ENCODE data around the gene FOXN3.
A peak's percentile ranks its signal among the peaks of the same experiment; 100 is the strongest.
"Not testable (repeated sequence)": the region's sequence is repeated elsewhere in the genome, so short reads cannot be mapped to it uniquely, and the experiment has no call there.

The FOXN3 gene

DNA sequence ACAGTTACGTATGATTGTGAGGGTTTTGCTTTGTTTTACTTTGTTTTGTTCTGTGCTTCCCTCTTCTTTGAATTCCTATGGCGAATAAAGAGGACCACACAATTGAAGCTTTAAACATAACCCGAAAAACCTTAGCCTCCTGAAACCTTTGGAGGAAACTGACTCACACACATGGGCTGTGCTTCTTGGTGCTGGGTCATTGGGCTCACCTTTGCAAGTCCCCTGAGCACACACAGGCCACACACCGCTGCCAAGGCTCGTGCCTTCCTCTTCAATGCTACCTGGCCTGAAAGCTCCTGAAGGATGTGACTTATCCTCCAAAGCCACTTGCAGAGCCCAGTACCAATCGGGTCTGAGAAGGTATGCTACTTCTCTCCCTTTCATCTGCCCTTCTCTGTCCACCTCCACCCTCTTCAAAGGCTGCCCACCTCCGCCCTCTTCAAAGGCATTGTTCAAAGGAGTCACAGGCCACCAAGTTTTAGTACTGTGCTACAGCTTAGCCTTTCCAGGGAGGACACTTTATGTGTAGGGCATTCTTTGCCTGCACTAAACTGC, 114.6 kb downstream of the FOXN3 start:
- no peak for DNase-seq

DNA sequence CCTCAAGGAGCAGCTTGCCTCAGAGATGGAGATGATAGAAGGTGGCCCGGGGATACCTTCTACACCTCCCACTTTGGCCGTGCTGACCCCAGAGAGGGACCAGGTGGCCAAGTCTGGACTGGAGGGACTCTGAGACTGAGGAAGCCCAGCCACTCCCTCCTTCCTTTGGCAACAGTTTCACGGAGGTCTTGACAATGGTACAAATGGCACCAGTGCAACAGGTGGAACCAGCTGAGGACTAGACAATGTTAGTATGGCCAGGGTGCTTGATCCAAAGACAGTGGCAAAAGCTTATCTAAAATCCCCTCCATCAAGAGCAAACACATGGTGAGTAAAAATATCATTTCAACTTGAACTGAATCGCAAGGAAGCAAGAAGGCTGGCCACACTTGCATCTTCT, 117.4 kb downstream of the FOXN3 start:
- no peak for DNase-seq

DNA sequence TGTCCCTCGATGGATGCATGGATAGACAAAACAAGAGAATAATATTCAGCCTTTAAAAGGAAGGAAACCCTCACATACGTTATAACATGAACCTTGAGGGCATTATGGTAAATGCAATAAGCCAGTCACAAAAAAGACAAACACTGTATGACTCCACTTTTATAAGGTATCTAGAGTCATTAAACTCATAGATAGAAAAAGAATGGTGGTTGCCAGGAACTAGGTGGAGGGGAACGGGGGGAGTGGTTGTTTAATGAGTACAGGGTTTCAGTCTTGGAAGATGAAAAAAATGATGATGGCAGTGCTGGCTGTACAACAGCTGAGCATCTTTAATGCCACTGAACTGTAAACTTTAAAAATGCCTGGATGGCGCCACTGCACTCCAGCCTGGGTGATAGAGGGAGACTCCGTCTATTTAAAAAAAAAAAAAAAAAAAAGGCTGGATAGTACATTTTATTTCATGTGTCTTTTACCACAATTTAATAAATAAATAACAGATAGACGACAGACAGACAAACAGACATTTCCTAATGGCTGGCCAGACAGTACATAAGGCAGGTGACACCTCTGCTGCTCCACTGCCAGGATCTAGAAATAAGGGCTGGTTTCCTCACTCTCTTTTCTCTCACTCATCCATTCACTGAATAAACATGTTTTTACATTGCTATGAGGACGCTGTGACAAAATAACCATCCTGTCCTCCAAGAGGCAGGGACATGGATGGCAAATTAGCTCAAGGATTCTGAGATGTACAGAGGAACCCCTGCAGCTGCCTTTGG, 118.8 kb downstream of the FOXN3 start:
- peak; percentile 94 for DNase-seq

DNA sequence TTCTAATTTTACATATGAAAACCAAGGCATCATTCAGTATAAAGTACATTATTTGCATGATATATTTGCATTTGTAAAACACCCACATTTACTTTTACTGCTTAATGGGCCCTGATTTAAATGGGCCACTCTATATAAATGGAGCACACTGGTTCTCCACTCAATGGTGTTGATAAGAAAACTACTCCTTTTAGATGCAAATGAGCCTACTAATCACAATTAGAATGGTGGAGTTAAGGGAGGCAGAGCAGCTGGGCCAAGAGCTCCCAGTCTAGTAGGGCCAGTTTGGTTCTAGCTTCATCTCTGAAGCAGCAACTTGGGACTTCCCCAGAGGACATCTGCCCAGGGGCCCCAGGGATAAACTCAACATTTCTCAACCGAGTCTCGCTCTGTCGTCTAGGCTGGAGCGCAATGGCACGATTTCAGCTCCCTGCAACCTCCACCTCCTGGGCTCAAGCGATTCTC, 120.7 kb downstream of the FOXN3 start:
- no peak for DNase-seq

DNA sequence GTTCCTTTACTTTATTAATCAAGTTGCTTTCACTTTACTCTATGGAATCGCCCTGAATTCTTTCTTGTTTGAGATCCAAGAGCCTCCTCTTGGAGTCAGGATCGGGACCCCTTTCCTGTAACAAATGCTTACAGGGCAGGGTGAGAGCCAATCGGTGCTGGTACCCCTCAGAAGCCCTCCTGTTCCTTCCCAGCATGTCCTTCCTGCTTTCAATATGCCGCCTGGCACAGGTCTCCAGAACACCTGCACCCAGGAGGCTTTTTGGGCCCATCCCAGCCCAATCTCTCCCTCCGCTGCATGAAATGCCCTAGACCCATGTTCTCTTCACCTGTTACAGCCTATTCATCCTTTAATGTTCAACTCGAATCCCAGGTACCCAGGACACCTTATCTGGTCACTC, 122.2 kb downstream of the FOXN3 start:
- DNase-seq, result no peak

DNA sequence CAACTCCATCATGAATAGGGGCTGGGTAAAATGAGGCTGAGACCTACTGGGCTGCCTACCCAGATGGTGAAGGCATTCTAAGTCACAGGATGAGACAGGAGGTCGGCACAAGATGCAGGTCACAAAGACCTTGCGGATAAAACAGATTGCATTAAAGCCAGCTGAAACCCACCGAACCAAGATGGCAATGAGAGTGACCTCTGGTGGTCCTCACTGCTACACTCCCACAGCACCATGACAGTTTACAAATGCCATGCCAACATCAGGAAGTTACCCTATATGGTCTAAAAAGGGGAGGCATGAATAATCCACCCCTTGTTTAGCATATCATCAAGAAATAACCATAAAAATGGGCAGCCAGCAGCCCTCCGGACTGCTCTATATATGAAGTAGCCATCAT, 122.6 kb downstream of the FOXN3 start:
- not testable (repeated sequence) for DNase-seq

DNA sequence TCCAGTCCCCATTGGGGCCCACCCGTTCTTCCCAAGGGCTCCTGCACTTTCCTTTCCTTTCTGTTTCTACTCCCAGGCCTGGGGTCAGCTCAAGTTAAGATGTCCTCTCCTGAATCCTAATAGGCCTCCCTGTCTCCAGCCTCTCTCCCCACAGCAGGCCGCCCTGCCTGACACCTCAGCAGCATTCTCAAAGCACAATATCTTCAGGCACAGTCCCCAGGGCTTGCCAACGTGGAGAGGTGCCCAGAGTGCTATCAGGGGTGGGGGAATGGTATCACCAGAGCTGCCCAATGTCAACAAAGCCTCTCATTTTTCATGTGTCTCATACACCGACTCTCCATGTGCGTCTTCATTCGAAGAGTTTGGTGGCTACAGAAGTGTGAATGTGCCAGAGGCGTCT, 123.0 kb downstream of the FOXN3 start:
- DNase-seq, result no peak

DNA sequence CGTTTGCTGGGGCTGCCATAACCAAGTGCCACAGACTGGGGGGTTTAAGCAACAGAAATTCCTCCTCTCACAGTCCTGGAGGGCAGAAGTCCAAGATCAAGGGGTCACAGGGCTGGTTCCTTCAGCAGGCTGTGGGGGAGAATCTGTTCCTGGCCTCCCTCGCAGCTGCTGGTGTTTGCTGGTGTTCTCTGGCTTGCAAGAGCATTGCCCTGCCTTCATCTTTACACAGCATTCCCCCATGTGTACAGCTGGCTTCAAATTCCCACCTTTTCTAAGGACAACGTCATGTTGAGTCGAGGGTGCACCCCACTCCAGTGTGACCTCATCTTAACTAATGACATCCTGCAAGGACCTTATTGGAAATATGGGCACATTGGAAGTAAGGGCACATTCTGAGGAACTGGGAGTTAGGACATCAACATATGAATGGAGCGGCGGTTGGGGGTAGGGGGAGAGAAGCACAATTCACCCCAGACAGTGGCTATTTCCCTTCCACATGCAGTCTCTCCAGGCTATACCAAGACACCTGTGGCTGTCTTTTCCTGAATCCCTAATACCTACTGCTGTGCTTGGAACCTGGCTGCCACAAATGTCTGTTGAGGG, 123.6 kb downstream of the FOXN3 start:
- no peak for DNase-seq

DNA sequence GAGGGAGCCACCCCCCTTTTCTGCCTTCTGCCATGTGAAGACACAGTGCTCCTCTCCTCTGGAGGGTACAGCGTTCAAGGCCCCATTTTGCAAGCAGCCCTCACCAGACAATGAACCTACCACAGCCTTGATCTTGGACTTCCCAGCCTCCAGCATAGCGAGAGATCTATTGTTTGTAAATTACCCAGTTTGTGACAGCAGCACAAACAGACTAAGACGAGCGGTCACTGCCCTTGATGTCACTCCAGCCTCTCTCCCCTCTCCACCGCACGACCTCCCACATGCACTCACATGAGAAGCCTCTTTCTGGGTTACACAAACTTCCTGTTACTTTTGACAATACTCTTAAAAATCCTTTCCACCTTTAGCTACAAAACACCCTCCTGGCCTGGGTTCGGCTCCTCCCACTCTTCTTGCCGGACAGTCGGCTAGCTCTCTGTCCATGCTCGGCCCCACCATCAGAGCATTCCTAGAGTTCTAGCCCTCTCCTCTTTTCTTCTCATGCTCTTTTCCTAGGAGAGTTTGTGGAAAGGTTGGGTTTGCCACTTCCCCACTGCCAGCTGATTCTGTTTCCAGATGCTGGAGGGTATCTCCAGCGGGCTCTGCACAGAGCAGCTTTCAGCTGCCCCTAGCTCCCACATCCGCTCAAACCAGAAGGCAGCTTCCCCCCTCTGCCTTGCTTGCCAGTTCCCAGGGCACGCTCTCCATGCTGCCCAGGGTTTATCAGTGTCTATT, 124.3 kb downstream of the FOXN3 start:
- no peak for DNase-seq

DNA sequence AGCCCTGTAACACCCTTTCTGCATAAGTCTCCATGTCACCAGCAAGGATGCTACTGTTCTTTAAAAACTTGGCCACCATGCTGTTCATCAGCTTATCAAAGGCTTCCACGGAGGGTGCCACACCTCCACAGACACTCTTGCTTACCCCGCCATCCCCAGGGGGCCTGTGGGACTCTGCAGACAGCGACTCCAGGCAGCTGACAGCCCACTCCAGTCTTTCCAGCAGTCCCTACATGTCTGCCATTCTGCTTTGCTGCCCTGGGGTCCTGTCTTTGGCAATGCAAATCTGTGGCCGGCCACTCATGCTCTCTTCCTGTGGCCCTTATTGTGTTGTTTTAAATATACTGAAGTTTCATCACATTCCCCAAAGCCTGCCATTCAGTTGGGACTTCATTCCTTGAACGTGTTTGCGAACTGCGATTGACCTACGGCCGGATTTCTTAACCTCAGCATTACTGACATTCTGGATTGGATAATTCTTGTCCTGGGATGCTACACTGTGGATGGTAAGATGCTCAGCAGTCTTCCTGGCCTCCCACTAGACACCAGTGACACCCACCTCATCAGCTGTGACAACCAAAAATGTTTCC, 125.6 kb downstream of the FOXN3 start:
- no peak for DNase-seq

DNA sequence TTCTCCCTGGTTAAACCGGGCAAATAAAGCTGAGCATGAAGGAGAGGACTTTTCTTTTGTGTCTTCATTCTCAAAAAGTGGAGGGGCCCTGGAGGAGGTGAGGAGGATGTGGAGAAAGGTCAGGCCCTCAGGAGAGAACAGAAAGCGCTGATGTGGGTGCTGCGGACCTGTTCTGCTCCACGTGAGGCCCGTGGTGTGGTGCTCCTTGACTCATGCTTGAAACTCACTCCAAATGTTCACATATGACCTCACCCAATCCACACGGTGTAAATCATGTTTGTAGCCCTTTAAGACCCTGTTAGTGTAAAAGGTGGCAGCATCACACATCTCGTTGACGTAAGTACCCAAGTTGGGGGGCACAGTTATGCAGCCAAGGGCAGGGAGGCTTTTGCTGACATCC, 126.2 kb downstream of the FOXN3 start:
- no peak for DNase-seq

DNA sequence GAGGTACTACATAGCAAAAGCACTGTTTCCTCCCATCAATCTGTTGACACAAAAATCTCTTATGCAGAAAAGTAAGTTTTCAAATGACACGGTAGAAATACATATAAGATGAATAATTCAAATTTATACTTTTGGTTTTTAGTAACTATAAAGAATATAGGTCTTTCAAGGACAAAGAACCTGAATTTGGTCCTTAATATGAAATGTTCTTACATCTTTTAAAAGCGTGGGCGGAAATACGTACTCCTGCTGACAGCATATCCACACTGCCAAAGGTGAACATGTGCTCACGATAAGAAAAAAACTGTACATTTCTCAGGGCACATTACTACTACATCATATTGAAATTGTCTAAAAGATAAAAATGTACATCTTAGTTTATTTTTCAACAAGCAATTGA, 127.6 kb downstream of the FOXN3 start:
- DNase-seq, result no peak

DNA sequence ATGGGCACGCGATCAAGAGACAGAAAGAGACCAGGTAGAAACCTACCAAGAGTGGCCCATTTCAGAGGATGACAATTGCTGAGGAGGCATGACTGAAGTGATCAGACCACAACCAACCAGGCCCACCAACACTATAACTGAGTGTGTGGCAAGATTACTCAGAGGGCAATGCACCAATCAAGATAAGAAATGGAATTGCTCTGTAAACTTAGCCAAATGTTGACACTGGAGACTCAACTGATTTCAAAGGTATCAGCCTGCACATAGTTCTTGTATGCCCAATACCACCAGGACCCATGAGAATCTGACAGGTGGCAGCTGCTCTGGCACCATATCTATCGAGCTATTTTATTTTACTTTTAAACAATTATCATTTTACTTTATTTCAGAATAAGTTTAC, 128.9 kb downstream of the FOXN3 start:
- DNase-seq, result no peak

DNA sequence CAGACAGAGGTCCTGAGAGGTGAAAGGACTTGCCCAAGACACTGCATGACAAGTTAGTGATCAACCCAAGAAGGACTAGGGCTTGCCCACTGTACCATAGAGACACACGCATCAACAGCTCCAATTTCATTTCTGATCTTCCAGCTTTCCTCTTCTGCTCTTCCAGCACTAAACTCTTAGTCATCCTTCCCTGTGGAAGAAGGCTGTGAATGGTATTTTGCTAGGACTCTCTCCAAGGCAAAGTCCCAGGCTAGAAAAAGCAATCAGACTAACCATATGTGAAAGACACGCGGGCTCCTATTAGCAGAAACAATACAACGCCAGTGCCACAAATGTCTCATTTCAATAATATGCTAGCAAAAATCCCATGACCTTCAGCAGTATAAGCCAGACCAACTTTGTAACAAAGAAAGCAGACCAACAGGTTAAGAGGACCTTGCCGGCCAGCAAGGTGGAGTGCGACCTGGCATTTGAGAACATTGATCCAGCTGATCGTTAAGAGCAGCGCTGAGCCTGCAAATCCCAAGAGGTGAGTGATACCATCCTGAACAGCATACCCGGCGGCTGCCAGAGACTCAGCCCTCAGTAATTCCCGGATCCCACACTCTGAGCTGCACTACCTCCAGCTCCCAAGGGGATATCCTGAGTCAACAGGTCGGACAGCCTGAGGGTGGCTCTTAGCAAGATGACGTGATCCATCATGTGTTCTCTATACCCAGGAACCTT, 132.5 kb downstream of the FOXN3 start:
- peak; percentile 30 for DNase-seq

DNA sequence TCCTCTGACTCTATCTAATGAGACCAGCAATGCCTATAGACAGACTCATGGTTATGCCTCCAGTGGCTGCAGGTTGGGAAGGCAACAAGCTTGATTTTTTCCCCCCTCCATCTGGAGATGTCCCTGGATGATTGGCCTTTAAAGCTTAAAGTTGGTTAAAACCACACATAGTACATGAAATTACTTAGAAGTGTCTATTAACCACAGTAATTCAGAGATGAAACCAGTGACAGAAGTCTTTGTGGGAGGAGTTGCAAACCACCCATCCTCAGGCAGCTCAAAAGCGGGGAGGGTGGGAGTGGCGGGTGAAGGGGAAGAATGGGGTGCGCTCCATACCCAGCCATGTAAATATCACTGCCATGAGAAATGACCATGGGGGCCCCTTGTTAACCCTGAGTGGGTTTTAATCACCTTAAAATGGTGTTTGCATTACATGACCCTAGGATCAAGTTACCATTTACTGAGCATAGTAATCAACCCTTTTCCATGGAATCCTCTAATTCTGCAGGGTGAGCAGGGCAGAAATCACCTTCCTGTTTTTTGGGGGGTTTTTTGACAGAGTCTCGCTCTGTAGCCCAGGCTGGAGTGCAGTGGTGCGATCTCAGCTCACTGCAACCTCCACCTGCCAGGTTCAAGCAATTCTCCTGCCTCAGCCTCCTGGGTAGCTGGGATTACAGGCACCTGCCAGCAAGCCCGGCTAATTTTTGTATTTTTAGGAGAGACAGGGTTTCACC, 133.5 kb downstream of the FOXN3 start:
- no peak for DNase-seq

DNA sequence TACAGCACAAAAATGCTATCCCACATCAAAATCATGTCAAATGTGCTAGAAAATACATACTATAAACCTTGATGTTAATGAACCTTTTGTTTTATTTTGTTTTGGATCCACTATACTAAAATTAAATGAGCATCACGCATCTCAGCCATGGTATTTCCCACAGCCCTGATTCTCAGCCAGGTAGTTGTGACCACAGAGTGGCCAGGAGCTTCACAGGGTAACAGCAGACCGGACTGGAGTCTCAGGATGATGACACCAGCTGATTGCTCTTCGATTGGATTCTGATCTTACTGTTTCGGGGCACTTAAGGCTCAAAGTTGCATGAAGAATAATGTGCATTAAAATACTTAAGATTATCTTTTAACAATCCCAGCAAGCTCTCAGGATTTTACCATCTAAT, 134.8 kb downstream of the FOXN3 start:
- DNase-seq, result no peak

DNA sequence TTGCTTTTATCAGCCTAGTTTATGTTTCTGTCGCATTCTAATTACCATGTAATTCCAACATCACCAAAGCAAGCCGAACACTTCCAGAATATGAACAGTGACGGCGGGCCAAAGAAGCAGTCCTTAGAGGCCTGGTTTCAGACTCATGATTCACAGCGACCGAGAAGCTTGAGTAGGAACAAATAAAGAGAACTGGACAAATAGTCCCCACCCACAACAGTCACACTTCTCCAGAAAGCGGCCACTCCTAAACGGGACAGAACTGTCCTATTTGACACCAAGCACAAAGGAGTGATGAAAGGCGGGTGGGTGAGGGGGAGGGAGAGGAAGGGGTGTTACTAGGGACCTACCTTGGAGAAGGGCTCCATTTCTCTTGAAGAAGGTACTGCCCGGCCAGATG, 136.4 kb downstream of the FOXN3 start:
- no peak for DNase-seq

DNA sequence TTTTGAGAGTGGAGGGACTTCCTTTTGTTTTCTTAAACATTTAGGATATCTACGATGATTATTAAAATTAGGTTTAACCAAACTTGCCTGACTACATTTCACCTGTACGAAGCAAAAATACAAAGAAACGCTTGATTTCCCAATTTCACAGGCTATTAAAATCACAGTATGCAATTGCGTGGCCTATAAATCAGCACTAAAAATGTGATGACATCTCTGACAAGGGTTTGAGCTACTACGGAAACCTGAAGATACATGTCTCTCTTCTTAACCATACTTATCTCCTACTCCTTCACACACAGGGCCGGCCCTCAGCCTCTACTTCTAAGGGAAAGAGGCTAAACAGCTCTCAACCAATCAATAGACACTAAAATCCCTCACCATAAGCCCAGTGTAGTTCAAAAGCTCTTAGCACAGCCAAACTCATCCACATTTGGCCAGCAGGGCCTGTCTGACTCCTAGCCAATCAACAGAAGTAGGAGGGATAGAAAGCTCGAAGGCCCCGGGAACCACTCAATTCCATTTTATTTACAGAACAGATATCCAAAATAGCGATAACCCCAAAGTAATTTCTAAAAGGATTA, 137.3 kb downstream of the FOXN3 start:
- peak; percentile 98 for DNase-seq

DNA sequence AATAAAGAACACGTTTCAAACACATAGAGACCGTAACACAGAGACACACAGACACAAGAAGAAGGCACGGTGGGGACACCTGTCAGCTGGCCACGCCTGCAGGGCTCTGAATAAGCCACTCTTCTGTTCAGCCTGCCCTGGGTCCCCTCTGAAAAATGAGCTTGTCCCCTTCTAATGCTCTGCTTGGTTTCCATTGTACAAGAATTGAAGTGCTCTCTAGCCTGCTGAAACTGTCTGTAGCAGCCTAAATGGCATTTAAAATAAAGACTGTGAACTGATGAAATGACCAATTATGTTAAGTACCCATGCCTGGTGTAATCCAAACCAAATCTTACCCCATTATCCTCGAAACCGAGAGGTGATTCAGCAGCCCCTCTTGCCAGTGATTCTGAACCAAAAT, 139.8 kb downstream of the FOXN3 start:
- DNase-seq, result peak; percentile 99

DNA sequence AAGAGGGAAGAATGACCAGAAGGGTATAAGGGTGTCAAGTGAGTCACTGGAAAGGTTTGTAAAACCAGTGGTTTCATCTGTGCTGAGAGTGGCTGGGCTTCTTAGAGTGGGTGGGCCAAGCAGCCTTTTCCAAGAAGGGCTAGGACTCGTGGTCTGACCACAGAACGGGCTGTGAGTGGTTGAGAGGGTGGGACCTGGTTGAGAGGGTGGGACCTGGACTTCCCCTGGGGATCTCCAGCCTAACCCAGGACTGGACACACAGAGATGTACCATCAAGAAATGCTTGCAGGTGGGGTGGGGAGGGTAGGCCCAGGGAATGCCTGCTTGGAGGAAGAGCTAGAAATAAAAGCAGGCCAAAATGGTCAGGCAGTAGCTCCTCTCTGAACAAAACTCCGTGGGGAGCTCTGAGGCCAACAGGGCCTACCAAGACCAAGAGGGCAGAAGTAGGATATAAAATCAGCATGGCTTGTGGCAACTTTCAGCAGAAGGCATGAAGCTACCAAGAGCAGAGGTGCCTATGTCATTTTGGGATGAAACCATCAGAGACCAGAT, 140.5 kb downstream of the FOXN3 start:
- DNase-seq, result no peak
